ENCODE measurements around the gene FDXR. TPM values are rescaled to one million over a fixed set of nuclear protein-coding genes. Genes with fewer than 3 reads are reported as not detected.

FDXR gene
- total RNA-seq, 2 experiments from 2014 or later = 36.0 to 43.4 TPM

- Mint-ChIP-seq H3K4me3 (no peak overlapping the region), H3K27me3 (peaks cover 12% of the 10 kb centered on the region), H3K9me3 (no peaks in the 10 kb centered on the region), H3K4me1 (peaks cover 17% of the 10 kb centered on the region), H3K36me3 (ENCODE audit: low read depth) (peaks cover 9% of the 10 kb centered on the region), H3K27ac (no peak overlapping the region)
- POLR2A ChIA-PET = interaction anchor here (0.6 kb wide), 1 partner anchor 75 kb away, joined by 3 read pairs; no protein-coding TSS in a partner anchor
- no peak for DNase-seq
- CTCF ChIA-PET = interaction anchor here (0.6 to 5.3 kb wide), 16 partner anchors 7 to 1643 kb away, joined by 3 to 30 read pairs (median 4); partner anchors contain the start of genes FDXR and NAT9
Measured at GRCh38 chr17:74865504-74866197, 7.1 kb downstream of the FDXR start.

GRCh38 chr17:74864866-74865395, 7.9 kb downstream of the FDXR start:
- peak; percentile 71 for DNase-seq
- no peak overlapping the region for H3K4me3 Mint-ChIP-seq
- ChIA-PET POLR2A (no interaction called here), CTCF (interaction anchor here (0.8 to 5.3 kb wide), 14 partner anchors 8 to 129 kb away, joined by 3 to 30 read pairs (median 4); partner anchors contain the start of gene FDXR)
- H3K27ac Mint-ChIP-seq = no peak overlapping the region
- no peaks in the 10 kb centered on the region for H3K9me3 Mint-ChIP-seq
- peaks cover 17% of the 10 kb centered on the region for H3K27me3 Mint-ChIP-seq
- H3K4me1 Mint-ChIP-seq = peaks cover 19% of the 10 kb centered on the region
- peaks cover 9% of the 10 kb centered on the region for H3K36me3 Mint-ChIP-seq (ENCODE audit: low read depth)

GRCh38 chr17:74864297-74864865, 8.4 kb downstream of the FDXR start:
- Mint-ChIP-seq H3K4me1 (peaks cover 17% of the 10 kb centered on the region), H3K36me3 (ENCODE audit: low read depth) (peaks cover 6% of the 10 kb centered on the region), H3K27me3 (peaks cover 17% of the 10 kb centered on the region), H3K27ac (no peak overlapping the region), H3K9me3 (no peaks in the 10 kb centered on the region), H3K4me3 (no peak overlapping the region)
- no peak for DNase-seq
- CTCF ChIA-PET = interaction anchor here (0.5 to 5.3 kb wide), 7 partner anchors 9 to 74 kb away, joined by 3 to 30 read pairs (median 4); partner anchors contain the start of gene FDXR
- POLR2A ChIA-PET = no interaction called here

DNA sequence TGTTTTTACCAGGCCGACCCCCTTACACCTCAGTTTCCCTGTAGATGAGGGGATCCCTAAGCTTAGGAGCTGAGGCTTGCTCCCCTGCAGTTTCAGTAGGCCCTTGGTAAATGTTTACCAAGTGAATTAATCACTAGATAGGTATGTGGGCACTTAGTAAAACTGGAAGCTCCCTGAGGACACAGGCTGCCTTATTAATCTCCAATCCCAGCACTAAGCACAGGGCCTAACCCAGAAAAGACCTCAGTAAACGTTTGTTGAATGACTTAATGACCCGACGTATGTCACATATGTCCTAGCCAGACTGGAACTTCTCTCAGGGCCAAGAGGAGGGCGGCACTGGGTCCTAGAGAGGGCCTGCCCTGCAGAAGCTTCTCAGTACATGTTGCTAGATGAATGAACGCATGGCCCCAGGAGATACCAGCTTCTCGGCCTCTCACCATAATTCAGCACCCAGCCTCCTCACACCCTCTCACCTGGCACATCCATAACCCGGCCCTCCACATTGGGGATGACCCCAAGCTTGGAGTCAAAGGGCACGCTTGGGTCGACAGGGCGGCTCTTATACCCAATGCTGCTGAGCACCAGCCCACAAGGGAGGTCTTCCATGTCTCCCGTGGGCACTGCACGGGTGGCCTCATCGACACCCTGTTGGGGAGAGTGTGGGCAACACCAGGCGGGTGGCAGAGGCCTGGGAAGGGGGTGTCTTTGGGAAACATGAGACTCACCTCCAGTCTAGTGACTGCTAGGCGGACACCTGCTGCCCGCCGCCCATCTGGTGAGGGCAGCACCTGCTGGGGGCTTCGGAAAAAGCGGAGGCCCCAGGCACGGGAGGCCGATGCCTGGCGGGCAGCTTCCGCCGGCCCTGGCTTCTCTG, 9.1 kb downstream of the FDXR start:
- H3K4me3 Mint-ChIP-seq = no peak overlapping the region
- ChIA-PET CTCF (interaction anchor here (0.5 to 5.3 kb wide), 11 partner anchors 7 to 376 kb away, joined by 3 to 30 read pairs (median 8); partner anchors contain the start of gene FDXR), POLR2A (no interaction called here)
- H3K27me3 Mint-ChIP-seq = peaks cover 24% of the 10 kb centered on the region
- H3K36me3 Mint-ChIP-seq (ENCODE audit: low read depth) = peaks cover 6% of the 10 kb centered on the region
- H3K4me1 Mint-ChIP-seq = peaks cover 15% of the 10 kb centered on the region
- no peaks in the 10 kb centered on the region for H3K9me3 Mint-ChIP-seq
- no peak for DNase-seq
- no peak overlapping the region for H3K27ac Mint-ChIP-seq

DNA sequence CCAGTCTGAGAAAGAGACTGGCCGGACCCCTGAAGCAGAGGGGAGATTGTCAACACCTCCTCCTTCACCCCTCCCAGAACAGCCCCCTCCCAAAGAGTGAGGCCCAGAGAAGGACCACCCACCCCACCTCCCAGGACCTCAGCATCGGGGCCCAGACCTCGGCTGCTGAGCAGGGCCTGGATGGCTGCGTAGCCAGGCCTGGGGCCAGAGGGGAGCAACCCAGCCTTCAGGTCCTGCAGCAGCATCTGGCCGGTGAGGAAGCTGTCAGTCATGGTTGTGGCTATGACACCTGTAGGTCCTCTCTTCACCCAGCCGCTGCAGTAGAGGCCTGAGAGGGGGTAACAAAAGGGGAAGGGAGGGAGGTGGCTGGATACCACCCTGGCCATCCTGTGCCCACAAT, 9.9 kb downstream of the FDXR start:
- POLR2A ChIA-PET = interaction anchor here (1.5 kb wide), 1 partner anchor 10 kb away, joined by 6 read pairs; no protein-coding TSS in a partner anchor
- peaks cover 11% of the 10 kb centered on the region for H3K4me1 Mint-ChIP-seq
- H3K4me3 Mint-ChIP-seq = no peak overlapping the region
- no peak for DNase-seq
- CTCF ChIA-PET = interaction anchor here (0.6 to 3.8 kb wide), 19 partner anchors 8 to 255 kb away, joined by 3 to 29 read pairs (median 6); partner anchors contain the start of gene FDXR
- peaks cover 6% of the 10 kb centered on the region for H3K36me3 Mint-ChIP-seq (ENCODE audit: low read depth)
- no peak overlapping the region for H3K27ac Mint-ChIP-seq
- H3K9me3 Mint-ChIP-seq = no peaks in the 10 kb centered on the region
- peaks cover 30% of the 10 kb centered on the region for H3K27me3 Mint-ChIP-seq

GRCh38 chr17:74862108-74862901, 10.5 kb downstream of the FDXR start:
- peaks cover 5% of the 10 kb centered on the region for H3K36me3 Mint-ChIP-seq (ENCODE audit: low read depth)
- no peak overlapping the region for H3K4me3 Mint-ChIP-seq
- ChIA-PET POLR2A (interaction anchor here (1.5 kb wide), 1 partner anchor 10 kb away, joined by 6 read pairs; no protein-coding TSS in a partner anchor), CTCF (interaction anchor here (0.6 to 3.8 kb wide), 21 partner anchors 9 to 256 kb away, joined by 3 to 29 read pairs (median 5); partner anchors contain the start of gene FDXR)
- DNase-seq = peak; percentile 75
- no peak overlapping the region for H3K27ac Mint-ChIP-seq
- no peaks in the 10 kb centered on the region for H3K9me3 Mint-ChIP-seq
- peaks cover 11% of the 10 kb centered on the region for H3K4me1 Mint-ChIP-seq
- peaks cover 35% of the 10 kb centered on the region for H3K27me3 Mint-ChIP-seq

GRCh38 chr17:74861662-74862107, 11.1 kb downstream of the FDXR start:
- Mint-ChIP-seq H3K27ac (no peak overlapping the region), H3K9me3 (no peaks in the 10 kb centered on the region), H3K4me3 (no peak overlapping the region), H3K27me3 (peaks cover 41% of the 10 kb centered on the region), H3K36me3 (ENCODE audit: low read depth) (peaks cover 4% of the 10 kb centered on the region), H3K4me1 (peaks cover 11% of the 10 kb centered on the region)
- ChIA-PET CTCF (interaction anchor here (0.7 to 3.8 kb wide), 16 partner anchors 9 to 204 kb away, joined by 3 to 29 read pairs (median 6); partner anchors contain the start of genes FDXR and RAB37), POLR2A (interaction anchor here (1.5 kb wide), 1 partner anchor 9 kb away, joined by 6 read pairs; no protein-coding TSS in a partner anchor)
- no peak for DNase-seq

- POLR2A ChIA-PET = interaction anchor here (1.5 kb wide), 1 partner anchor 9 kb away, joined by 6 read pairs; no protein-coding TSS in a partner anchor
- peaks cover 4% of the 10 kb centered on the region for H3K36me3 Mint-ChIP-seq (ENCODE audit: low read depth)
- CTCF ChIA-PET = interaction anchor here (0.7 to 3.8 kb wide), 13 partner anchors 9 to 125 kb away, joined by 3 to 29 read pairs (median 8); partner anchors contain the start of genes FDXR and RAB37
- no peak for DNase-seq
- H3K9me3 Mint-ChIP-seq = no peaks in the 10 kb centered on the region
- H3K4me3 Mint-ChIP-seq = no peak overlapping the region
- H3K27me3 Mint-ChIP-seq = peaks cover 46% of the 10 kb centered on the region
- H3K4me1 Mint-ChIP-seq = peaks cover 11% of the 10 kb centered on the region
- no peak overlapping the region for H3K27ac Mint-ChIP-seq
Measured at GRCh38 chr17:74860872-74861661, 11.7 kb downstream of the FDXR start.

- Mint-ChIP-seq H3K4me1 (peaks cover 11% of the 10 kb centered on the region), H3K27me3 (peaks cover 53% of the 10 kb centered on the region), H3K4me3 (no peak overlapping the region), H3K27ac (no peak overlapping the region), H3K36me3 (ENCODE audit: low read depth) (peaks cover 4% of the 10 kb centered on the region), H3K9me3 (no peaks in the 10 kb centered on the region)
- POLR2A ChIA-PET = no interaction called here
- no peak for DNase-seq
- CTCF ChIA-PET = interaction anchor here (1.2 to 2.7 kb wide), 5 partner anchors 8 to 116 kb away, joined by 3 to 25 read pairs (median 6); no protein-coding TSS in a partner anchor
Measured at GRCh38 chr17:74860229-74860871, 12.4 kb downstream of the FDXR start.

DNA sequence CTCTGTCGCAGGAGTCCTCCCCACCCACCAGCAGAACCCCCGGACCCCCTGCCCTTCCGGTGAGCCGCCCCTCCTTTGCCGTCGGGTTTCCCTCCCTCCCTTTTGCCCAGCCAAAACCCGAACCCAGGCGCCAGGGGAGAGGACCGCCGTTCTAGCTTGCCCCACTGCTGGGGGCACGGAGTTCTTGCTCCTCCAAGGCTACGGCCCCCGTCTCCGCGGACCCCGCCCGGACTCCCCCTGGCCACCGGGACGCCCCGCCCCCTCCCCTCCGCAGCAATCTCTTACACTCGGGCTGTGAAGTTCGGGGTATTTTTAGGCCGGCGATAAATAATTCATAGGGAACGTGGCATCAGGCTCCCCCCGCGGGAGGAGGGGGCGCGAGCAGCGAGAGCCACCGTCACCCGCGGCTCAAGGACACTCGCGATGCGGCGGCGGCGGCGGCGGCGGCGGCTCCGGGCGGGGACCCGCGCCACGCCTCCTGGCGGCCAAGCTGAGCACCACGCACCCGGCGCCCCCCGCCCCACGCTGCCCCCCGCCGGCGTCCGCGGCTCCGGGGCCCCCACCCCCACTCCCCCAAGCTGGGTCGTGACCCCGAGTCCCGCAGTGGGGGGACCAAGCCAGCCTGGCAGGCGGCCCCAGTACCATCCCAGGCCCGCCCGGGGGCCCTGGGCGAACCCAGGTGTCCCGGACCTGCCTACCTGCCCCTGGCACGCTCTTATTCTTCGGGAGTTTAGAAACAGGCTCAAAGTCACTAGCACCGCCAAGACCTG, 13.2 kb downstream of the FDXR start, which contains the start of gene GRIN2C:
TSS of gene GRIN2C (minus strand) at position 427 of the 770 bp plus-strand sequence. CDS start 4,793 bp downstream, outside the sequence.
- no peaks in the 10 kb centered on the region for H3K9me3 Mint-ChIP-seq
- H3K4me3 Mint-ChIP-seq = no peak within 1 kb of the TSS
- peaks cover 7% of the 10 kb centered on the region for H3K4me1 Mint-ChIP-seq
- H3K27ac Mint-ChIP-seq = peak within 1 kb of the TSS; percentile 21
- peak; percentile 19 for DNase-seq
- H3K27me3 Mint-ChIP-seq = peaks cover 58% of the 10 kb centered on the region
- peaks cover 1% of the 10 kb centered on the region for H3K36me3 Mint-ChIP-seq (ENCODE audit: low read depth)
- ChIA-PET POLR2A (no interaction called here), CTCF (interaction anchor here (0.8 to 2.7 kb wide), 6 partner anchors 12 to 202 kb away, joined by 3 to 9 read pairs (median 4); no protein-coding TSS in a partner anchor)
